GM18511 (cell line): ENCODE results near the gene QRICH2.
"Not testable (repeated sequence)": the region's sequence is repeated elsewhere in the genome, so short reads cannot be mapped to it uniquely, and the experiment has no call there.

Source experiments
- ATAC-seq: cut with Tn5 transposase; IDR thresholded peaks from one replicate; pipeline ENCODE4 v1.9.1; 2021; ENCODE audit warnings: mild to moderate bottlenecking, moderate library complexity; ENCODE audit not compliant: unreplicated experiment

The QRICH2 gene

DNA sequence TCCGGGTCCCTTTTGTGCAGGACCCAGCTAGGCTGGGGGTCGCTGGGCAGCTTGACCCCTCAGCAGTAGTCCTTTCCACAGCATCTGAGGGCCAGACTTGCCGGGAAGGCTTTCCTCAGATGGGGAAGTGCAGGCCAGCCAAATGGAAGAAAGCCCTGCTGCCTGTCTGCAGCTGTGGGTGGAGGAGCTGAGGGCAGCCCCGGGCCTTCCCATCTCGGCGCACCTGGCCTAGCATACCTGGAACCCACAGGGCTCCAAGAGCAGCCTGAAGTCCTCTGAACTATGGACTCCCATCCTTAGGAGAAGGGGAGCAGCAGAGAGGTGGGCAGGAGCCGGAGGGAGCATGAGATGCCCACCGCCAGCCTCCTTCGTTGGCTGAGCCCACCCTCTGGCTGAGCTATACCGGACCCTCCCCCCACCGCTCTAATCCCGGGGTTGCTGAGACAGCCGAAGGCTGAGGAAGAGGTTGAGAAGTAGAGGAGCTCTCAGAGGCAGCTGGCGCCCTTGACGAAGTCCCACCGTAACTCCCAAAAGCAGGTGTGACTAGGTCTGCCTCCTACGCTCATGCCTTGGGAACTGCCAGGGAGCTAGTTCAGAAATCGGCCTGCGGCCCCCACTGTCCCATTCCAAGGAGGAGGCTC is 29.7 kb downstream of the QRICH2 start:
- ATAC-seq = no peak

GRCh38 chr17:76277300-76278267 is 30.5 kb downstream of the QRICH2 start:
- ATAC-seq = no peak

GRCh38 chr17:76276461-76277299 is 31.4 kb downstream of the QRICH2 start:
- ATAC-seq = no peak

DNA sequence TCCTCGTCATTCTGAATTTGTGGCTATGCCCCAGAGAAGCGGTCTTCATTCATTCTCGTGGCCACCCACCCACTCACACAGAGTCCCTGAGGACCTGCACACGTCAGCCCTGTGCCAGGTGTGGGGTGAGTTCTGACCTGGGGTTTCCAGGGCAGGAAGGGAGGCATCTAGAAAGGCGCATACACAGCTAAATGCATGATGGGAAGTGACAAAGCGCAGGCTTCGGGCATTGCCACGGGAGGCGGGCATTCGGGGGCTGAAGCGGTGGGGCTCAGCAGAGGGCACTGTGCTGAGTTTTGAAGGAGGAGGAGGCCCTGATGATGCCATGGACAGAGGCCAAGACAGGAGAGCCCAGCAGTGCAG is 32.0 kb downstream of the QRICH2 start:
- ATAC-seq = no peak

- ATAC-seq = no peak
These were observed 32.6 kb downstream of the QRICH2 start for GRCh38 chr17:76275382-76276068.

- ATAC-seq = no peak
These were observed 33.7 kb downstream of the QRICH2 start for GRCh38 chr17:76274112-76274956.

DNA sequence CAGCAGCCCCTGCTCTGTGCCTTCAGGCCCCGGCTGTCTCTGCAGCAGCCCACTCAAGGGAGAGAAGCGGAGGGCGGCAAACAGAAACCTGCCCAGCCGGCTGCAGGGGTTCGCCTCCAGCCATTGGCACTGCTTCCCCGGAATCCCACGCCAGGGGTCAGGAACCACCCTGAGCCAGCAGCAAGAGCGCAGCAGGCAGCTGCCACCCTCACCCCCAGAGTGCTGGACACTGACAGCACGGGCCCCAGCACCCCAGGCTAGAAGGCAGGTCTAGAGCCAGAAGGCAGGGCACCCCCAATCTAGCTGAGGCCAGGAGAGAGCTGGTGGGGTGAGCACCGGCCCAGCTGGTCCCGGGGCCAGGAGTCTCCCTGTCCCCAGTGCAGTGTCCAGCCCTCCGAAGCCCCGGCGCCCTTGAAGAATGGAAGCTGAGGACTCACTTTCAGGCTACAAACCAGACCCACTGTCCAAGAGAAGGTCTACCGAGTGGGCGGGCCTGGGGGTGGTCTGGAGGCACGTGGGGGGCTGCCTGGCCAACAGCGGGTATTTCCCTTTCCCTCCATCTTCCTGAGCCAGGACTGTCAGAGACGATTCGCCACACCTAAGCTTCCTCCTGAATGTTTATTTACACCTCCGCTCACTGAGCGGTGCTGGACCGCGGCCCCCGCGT is 34.5 kb downstream of the QRICH2 start:
- no peak for ATAC-seq

GRCh38 chr17:76272541-76273444 is 35.3 kb downstream of the QRICH2 start:
- peak; percentile 34 for ATAC-seq

DNA sequence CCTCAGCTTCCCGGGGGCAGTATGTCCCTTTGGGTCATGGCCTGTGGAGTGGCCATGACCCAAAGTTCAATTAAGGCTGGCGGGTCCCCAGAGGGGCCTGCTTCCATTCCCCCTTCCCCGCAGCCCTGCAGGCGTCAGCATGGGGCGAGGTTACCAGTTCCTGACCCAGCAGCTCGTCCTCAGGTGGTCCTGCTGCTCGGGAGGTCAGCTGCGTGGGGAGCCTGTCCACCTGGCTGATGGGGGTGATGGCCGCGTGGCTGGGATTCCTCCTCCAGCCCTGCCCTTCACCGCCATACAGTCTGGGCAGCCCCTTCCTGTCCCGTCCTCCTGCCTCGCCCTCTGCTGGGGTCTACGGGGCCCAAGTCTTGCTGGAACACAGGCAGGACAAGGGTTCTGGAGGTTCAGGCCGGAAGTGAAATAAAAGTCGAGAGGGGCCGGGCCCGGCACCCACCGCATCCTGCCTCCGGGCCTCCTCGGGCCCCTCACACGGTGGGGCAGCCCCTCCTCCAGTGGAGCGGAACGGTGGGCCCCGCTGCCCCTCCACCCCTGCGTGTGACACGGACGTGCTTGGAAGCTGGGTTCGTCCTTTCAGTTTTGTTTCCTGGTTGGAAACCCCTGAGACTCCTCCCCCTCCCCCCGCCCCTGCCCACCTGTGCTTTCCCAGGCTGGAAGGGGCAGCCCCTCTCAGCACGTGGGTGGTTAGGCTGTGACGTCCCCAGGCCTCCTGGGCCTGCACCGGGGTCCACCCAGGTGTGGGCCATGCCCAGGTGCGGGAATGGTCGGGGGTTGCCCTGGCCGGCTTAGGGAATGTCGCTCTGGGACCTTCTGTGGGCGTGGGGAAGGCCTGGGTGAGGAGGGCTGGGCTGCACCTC is 36.2 kb downstream of the QRICH2 start:
- peak; percentile 54 for ATAC-seq

- no peak for ATAC-seq
These were observed 37.1 kb downstream of the QRICH2 start for GRCh38 chr17:76270770-76271668.

DNA sequence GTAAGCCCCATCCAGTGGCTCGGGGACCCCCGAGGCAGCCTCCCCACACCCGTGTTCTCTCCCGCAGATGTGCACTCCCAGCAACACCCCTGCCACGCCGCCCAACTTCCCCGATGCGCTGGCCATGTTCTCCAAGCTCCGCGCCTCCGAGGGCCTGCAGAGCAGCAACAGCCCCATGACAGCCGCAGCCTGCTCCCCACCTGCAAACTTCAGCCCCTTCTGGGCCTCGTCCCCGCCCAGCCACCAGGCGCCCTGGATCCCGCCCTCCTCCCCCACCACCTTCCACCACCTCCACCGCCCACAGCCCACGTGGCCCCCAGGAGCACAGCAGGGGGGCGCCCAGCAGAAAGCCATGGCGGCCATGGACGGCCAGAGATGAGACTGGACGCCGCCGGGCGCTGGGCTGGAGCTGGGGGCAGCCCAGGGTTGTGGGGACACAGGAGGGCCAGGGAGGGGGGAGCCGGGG is 37.9 kb downstream of the QRICH2 start:
- ATAC-seq = no peak

DNA sequence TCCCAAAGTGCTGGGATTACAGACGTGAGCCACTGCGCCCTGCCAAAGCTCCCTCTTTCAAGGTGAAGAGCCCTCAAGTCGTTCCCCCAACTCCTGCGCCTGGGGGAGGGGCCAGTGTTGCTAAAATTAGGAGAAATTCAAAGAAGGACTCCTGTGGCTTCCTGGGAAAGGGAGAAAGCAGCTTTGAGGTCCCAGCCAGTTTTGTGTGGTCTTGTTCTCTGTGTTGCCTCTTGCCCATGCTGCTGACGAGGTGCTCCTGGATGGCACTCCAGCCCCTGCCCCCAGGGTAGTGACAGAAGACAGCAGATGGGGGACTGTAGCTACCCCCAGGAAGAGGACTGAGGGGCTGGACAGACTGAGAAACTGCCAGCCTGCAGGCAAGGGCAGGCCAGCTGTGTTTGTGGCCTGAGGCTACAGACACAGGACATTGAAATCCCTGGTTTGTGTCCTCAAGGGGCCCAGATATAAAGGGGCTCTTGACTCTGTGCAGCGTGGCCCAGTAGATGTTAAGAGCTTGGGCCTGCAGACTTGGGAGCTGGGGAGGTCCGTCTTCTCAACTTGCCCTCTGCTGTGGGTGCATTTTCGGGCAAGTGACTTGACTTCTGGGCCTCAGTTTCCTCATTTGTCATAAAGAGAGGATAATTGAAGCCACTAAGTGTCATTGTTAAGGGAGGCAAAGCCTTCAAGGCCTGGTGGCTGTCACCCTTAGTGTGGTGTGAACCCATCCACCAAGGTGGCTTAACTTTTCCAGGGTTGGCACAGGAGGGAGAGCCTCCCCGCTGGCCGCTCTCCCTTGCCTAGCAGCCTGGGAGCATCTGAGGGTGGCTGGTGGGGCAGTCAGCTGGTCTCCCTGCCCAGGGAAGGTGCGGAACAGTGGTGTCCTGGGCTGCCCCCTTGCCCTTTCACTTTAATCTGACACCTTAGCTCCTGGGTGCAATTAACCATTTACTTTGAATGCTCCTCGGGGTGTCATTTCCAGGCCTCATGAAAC is 38.8 kb downstream of the QRICH2 start:
- no peak for ATAC-seq

GRCh38 chr17:76268015-76268749 is 39.9 kb downstream of the QRICH2 start:
- ATAC-seq = no peak

DNA sequence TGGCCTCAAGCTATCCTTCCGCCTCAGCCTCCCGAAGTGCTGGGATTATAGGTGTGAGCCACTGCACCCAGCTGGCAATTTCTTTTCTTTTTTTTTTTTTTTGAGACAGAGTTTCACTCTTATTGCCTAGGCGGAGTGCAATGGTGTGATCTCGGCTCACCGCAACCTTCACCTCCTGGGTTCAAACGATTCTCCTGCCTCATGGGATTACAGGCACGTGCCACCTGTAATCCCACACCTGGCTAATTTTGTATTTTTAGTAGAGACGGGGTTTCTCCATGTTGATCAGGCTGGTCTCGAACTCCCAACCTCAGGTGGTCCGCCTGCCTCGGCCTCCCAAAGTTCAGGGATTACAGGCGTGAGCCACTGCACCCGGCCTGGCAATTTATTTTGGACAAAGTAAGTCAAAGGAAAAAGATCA is 40.5 kb downstream of the QRICH2 start:
- ATAC-seq = not testable (repeated sequence)
